ENCODE results near the gene ALPG. TPM values are rescaled to one million over a fixed set of nuclear protein-coding genes. Genes with fewer than 3 reads are reported as not detected.

ALPG gene
- total RNA-seq, 4 donors from 2014 or later, result not detected

- Histone ChIP-seq H3K4me1 (peaks cover 0 to 9% of the 10 kb centered on the region in 2 donors), H3K9me3 (no peaks in the 10 kb centered on the region), H3K27ac (no peak overlapping the region), H3K27me3 (peaks cover 48 to 58% (median 58%) of the 10 kb centered on the region in 3 donors), H3K36me3 (no peaks in the 10 kb centered on the region), H3K4me3 (peak overlapping the region; percentile 20 to 32 (median 26))
- DNase-seq (no peak), ATAC-seq (no peak)
- intact Hi-C loops (cut with DNase I; ENCODE audit: low total_unique reads) (no loop called here), in situ Hi-C loops (cut with MboI; ENCODE audit: low sequenced_read_pairs in 4 of 4) (no loop called here)
- TF ChIP-seq POLR2A (IDR thresholded peaks at IDR 0.05), result no peak
These were observed 12.0 kb downstream of the ALPG start for GRCh38 chr2:232418466-232419244.

GRCh38 chr2:232419245-232420072 lies 12.8 kb downstream of the ALPG start:
- ATAC-seq (no peak), DNase-seq (no peak)
- H3K27me3 ChIP-seq, result peaks cover 48 to 62% (median 58%) of the 10 kb centered on the region in 3 donors
- H3K36me3 ChIP-seq, result no peaks in the 10 kb centered on the region
- H3K4me3 ChIP-seq, result peak overlapping the region in 3 of 4 donors; percentile 20 to 32 (median 25)
- H3K27ac ChIP-seq, result no peak overlapping the region
- intact Hi-C loops (cut with DNase I; ENCODE audit: low total_unique reads), result no loop called here
- TF ChIP-seq POLR2A (IDR thresholded peaks at IDR 0.05), result no peak
- TF ChIP-seq CTCF (IDR thresholded peaks at IDR 0.05 in 4 of 5, conservative IDR thresholded peaks at IDR 0.05 in 1 of 5), result no peak
- in situ Hi-C loops (cut with MboI; ENCODE audit: low sequenced_read_pairs in 4 of 4), result no loop called here
- H3K4me1 ChIP-seq, result peaks cover 0 to 9% of the 10 kb centered on the region in 2 donors
- no peaks in the 10 kb centered on the region for H3K9me3 ChIP-seq

- no peaks in the 10 kb centered on the region for H3K9me3 ChIP-seq
- peak overlapping the region in 1 of 4 donors; percentile 6 for H3K4me3 ChIP-seq
- no peak for DNase-seq
- ATAC-seq, result no peak
- intact Hi-C loops (cut with DNase I; ENCODE audit: low total_unique reads) (no loop called here), in situ Hi-C loops (cut with MboI; ENCODE audit: low sequenced_read_pairs in 4 of 4) (no loop called here)
- H3K36me3 ChIP-seq, result no peaks in the 10 kb centered on the region
- H3K27ac ChIP-seq, result no peak overlapping the region
- peaks cover 0 to 9% of the 10 kb centered on the region in 2 donors for H3K4me1 ChIP-seq
- TF ChIP-seq POLR2A (IDR thresholded peaks at IDR 0.05) (no peak), CTCF (IDR thresholded peaks at IDR 0.05 in 4 of 5, conservative IDR thresholded peaks at IDR 0.05 in 1 of 5) (no peak)
- peaks cover 48 to 62% (median 60%) of the 10 kb centered on the region in 3 donors for H3K27me3 ChIP-seq
These were observed 13.4 kb downstream of the ALPG start for GRCh38 chr2:232420073-232420454.

- Histone ChIP-seq H3K27me3 (peaks cover 48 to 62% (median 62%) of the 10 kb centered on the region in 3 donors), H3K36me3 (no peaks in the 10 kb centered on the region), H3K9me3 (no peaks in the 10 kb centered on the region), H3K27ac (no peak overlapping the region), H3K4me3 (peak overlapping the region in 3 of 4 donors; percentile 6 to 13 (median 9)), H3K4me1 (peaks cover 0 to 9% of the 10 kb centered on the region in 2 donors)
- ATAC-seq (no peak), DNase-seq (no peak)
- in situ Hi-C loops (cut with MboI; ENCODE audit: low sequenced_read_pairs in 4 of 4), result no loop called here
- TF ChIP-seq CTCF (IDR thresholded peaks at IDR 0.05 in 4 of 5, conservative IDR thresholded peaks at IDR 0.05 in 1 of 5) (no peak), POLR2A (IDR thresholded peaks at IDR 0.05) (no peak)
- intact Hi-C loops (cut with DNase I; ENCODE audit: low total_unique reads), result no loop called here
These were observed 14.0 kb downstream of the ALPG start for GRCh38 chr2:232420463-232421188.
